ENCODE data around the gene SLC5A5. TPM values are rescaled to one million over a fixed set of nuclear protein-coding genes. Genes with fewer than 3 reads are reported as not detected.

The SLC5A5 gene
- total and polyA plus RNA-seq, 2 of the 8 experiments (the other 6 are each of a cell fraction or from before 2014, with no cell fraction given), result 1.5 to 1.8 TPM

DNA sequence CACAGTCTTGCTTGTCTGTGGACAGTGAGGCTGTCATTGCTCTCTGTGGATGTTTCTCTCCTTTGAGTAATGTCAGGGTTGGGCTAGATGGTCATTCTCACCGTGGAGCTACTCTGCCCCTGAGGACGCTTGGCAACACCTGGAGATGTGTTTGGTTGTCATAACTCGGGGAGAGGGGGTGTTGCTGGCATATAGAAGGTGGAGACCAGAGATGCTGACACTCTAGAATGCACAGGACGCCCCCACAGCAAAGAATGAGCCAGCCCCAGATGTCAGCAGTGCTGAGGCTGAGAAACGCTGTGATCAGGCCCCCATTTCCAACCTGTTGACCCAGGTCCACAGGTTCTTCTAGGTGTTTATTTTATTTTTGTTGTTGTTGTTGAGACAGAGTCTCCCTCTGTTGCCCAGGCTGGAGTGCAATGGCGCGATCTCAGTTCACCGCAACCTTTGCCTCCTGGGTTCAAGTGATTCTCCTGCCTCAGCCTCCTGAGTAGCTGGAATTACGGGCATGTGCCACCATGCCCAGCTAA lies 65.7 kb downstream of the SLC5A5 start:
- Histone ChIP-seq H3K27me3 (replicated peaks in 1 of 4; ENCODE audit: control insufficient read depth in 3 of 4, extremely low read depth in 1 of 4, insufficient read depth in 3 of 4, low read length in 3 of 4) (no peaks in the 10 kb centered on the region), H2BK20ac (ENCODE audit: low read length) (no peak overlapping the region), H3K79me2 (ENCODE audit: control insufficient read depth in 1 of 2, insufficient read depth in 2 of 2, low read length in 2 of 2) (peaks cover 0 to 7% of the 10 kb centered on the region in 2 experiments; a peak in 2 of 4 replicates), H3K4me2 (ENCODE audit: insufficient read depth in 1 of 2, low read depth in 2 of 2, low read length in 2 of 2) (no peak overlapping the region), H4K91ac (replicated peaks; ENCODE audit: insufficient read length, low read length) (no peak overlapping the region), H4K20me1 (replicated peaks in 1 of 2; ENCODE audit: control insufficient read depth in 1 of 2, insufficient read depth in 2 of 2, low read length in 2 of 2) (no peaks in the 10 kb centered on the region), H3K79me1 (ENCODE audit: low read depth, low read length) (no peaks in the 10 kb centered on the region), H2BK120ac (replicated peaks; ENCODE audit: low read depth, low read length) (no peak overlapping the region), H3K9me3 (ENCODE audit: insufficient read depth in 2 of 2, low read depth in 1 of 2, low read length in 1 of 2) (no peaks in the 10 kb centered on the region), H3K9ac (replicated peaks in 1 of 4; ENCODE audit: extremely low read depth in 1 of 4, low read depth in 3 of 4, low read length in 3 of 4) (no peak overlapping the region), H3K23me2 (ENCODE audit: low read depth, low read length) (peaks cover 5% of the 10 kb centered on the region; the same call in 1 of the 2 replicates), H3K36me3 (ENCODE audit: control insufficient read depth in 2 of 4, insufficient read depth in 4 of 4, low read length in 3 of 4) (0 out of 8 replicates have a peak, but pooled peaks cover 0 to 3% (median 0%) of the 10 kb centered on the region in 4 experiments), H3K14ac (ENCODE audit: insufficient read length) (no peak overlapping the region), H3K4me1 (replicated peaks in 1 of 4; ENCODE audit: control insufficient read depth in 3 of 4, insufficient read depth in 4 of 4, low read length in 3 of 4) (peaks cover 0 to 10% (median 7%) of the 10 kb centered on the region in 4 experiments; a peak in 6 of 7 replicates), H2BK15ac (ENCODE audit: low read length) (no peak overlapping the region), H3K18ac (ENCODE audit: extremely low read depth, low read length) (no peak overlapping the region), H2AK5ac (ENCODE audit: low read depth, low read length) (no peak overlapping the region), H4K8ac (ENCODE audit: extremely low read depth, insufficient read depth, low read length) (no peak overlapping the region), H3K4ac (replicated peaks; ENCODE audit: insufficient read length, low read depth, low read length) (no peak overlapping the region), H3K56ac (replicated peaks; ENCODE audit: insufficient read length, low read depth, low read length) (no peak overlapping the region), H2BK5ac (ENCODE audit: low read depth, low read length) (no peak overlapping the region), H3K23ac (ENCODE audit: insufficient read length) (no peak overlapping the region), H2BK12ac (ENCODE audit: low read depth, low read length) (no peak overlapping the region), H3K27ac (ENCODE audit: low read depth, low read length) (no peak overlapping the region), H3K4me3 (ENCODE audit: extremely low read depth in 1 of 4, insufficient read depth in 2 of 4, low read depth in 3 of 4, low read length in 4 of 4) (no peak overlapping the region), H2AFZ (ENCODE audit: low read length) (no peak overlapping the region), H4K5ac (ENCODE audit: insufficient read length, low read depth, low read length) (no peak overlapping the region)
- DNase-seq (ENCODE audit: low read depth in 1 of 2, low spot score in 2 of 2), result no peak
- 92% methylated on average over 9 of the region's 9 CpGs; no CpG with 5 or more reads in 1 of the 2 experiments for WGBS, 2 experiments (ENCODE audit: extremely low coverage in 1 of 2, insufficient coverage in 1 of 2, insufficient read length in 1 of 2, insufficient replicate concordance in 2 of 2, low coverage in 1 of 2, low lambda C conversion rate in 2 of 2, missing lambda C conversion rate in 1 of 2)
- ChIA-PET POLR2A (ENCODE audit: partially characterized antibody) (interaction anchor here (0.8 to 14.8 kb wide), 3 partner anchors 10 to 70 kb away, joined by 3 to 392 read pairs (median 12); partner anchors contain the start of genes RPL18A and SLC5A5), CTCF (ENCODE audit: partially characterized antibody) (interaction anchor here (0.6 to 10.3 kb wide), 33 partner anchors 8 to 443 kb away, joined by 3 to 200 read pairs (median 4); partner anchors contain the start of genes KCNN1 and SLC5A5)
- FAIRE-seq, result no peak
- TF ChIP-seq NRF1 (IDR thresholded peaks at IDR 0.05; ENCODE audit: low read depth, low read length), result no peak
- TF ChIP-seq, protein P1, sequence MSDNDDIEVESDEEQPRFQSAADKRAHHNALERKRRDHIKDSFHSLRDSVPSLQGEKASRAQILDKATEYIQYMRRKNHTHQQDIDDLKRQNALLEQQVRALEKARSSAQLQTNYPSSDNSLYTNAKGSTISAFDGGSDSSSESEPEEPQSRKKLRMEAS (IDR thresholded peaks at IDR 0.05), result no peak
- TF ChIP-seq, protein P2, sequence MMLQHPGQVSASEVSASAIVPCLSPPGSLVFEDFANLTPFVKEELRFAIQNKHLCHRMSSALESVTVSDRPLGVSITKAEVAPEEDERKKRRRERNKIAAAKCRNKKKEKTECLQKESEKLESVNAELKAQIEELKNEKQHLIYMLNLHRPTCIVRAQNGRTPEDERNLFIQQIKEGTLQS (IDR thresholded peaks at IDR 0.05; ENCODE audit: insufficient read depth, low read depth, low read length), result no peak
- no peak for TF ChIP-seq CBX8 (IDR thresholded peaks at IDR 0.05; ENCODE audit: borderline replicate concordance, low read depth, low read length)
- TF ChIP-seq BACH1 (IDR thresholded peaks at IDR 0.05; ENCODE audit: low read length), result no peak
- TF ChIP-seq SRF (IDR thresholded peaks at IDR 0.05; ENCODE audit: low read depth, low read length), result no peak
- TF ChIP-seq JUN (IDR thresholded peaks at IDR 0.05; ENCODE audit: low read depth, low read length), result no peak
- no peak for TF ChIP-seq HDAC6 (IDR thresholded peaks at IDR 0.05; ENCODE audit: low read depth, low read length)
- TF ChIP-seq CHD1 (IDR thresholded peaks at IDR 0.05; ENCODE audit: low read depth, low read length), result no peak
- no peak for TF ChIP-seq KDM4A (IDR thresholded peaks at IDR 0.05; ENCODE audit: low read depth, low read length, severe bottlenecking)
- TF ChIP-seq ZNF274 (IDR thresholded peaks at IDR 0.05; ENCODE audit: borderline replicate concordance, extremely low read depth, low read length), result no peak
- no peak for TF ChIP-seq HDAC2 (IDR thresholded peaks at IDR 0.05; ENCODE audit: borderline replicate concordance in 1 of 2, low read depth in 2 of 2, low read length in 2 of 2)
